GM20000 (cell line): ENCODE results near the gene BTNL8.

Experiments used
- DNase-seq: peaks from one replicate; pipeline ENCODE4 v3.0.0; 2012; ENCODE audit warnings: low spot score
- CTCF ChIP-seq: IDR thresholded peaks from 2 replicates; pipeline ENCODE4 v1.5.1; 2012; ENCODE audit warnings: mild to moderate bottlenecking, control low read depth; ENCODE audit errors: extremely low read depth, missing control alignments

Gene BTNL8, protein sequence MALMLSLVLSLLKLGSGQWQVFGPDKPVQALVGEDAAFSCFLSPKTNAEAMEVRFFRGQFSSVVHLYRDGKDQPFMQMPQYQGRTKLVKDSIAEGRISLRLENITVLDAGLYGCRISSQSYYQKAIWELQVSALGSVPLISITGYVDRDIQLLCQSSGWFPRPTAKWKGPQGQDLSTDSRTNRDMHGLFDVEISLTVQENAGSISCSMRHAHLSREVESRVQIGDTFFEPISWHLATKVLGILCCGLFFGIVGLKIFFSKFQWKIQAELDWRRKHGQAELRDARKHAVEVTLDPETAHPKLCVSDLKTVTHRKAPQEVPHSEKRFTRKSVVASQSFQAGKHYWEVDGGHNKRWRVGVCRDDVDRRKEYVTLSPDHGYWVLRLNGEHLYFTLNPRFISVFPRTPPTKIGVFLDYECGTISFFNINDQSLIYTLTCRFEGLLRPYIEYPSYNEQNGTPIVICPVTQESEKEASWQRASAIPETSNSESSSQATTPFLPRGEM

DNA sequence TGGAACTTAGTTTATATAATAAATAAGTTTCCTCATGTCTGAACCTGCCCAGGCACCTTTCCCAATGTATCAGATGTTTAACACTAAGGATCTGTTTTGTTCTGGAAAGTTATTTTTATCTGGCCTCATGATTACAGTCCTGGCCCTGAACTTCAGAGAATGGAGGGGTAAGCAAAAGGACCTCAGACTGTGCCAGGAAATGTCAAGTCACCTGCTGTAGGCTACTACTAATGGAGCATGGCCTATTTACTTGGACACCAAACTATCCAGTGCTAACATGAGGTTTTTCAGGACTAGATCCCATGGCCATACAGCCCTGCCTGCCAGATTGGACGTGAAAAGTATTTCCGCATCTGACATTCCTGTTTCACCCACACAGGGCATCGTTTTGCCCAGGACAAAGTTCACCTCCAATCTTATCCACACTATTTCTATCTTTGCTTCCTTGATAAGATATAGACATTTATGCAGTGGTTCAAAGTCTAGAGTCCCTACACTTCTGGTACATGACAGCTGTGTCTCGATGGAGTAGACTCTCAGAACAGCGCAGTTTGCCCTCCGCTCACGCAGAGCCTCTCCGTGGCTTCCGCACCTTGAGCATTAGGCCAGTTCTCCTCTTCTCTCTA lies at the start of gene BTNL8:
TSS of gene BTNL8 (plus strand) at position 539 of the 626 bp plus-strand sequence. CDS start 152 bp downstream, outside the sequence.
- TF ChIP-seq CTCF, result no peak
- no peak for DNase-seq

GRCh38 chr5:180849827-180850226 lies 49.1 kb upstream of the BTNL8 start:
- DNase-seq, result no peak
- no peak for TF ChIP-seq CTCF

- no peak for DNase-seq
- TF ChIP-seq CTCF, result no peak
These were observed 48.4 kb upstream of the BTNL8 start for GRCh38 chr5:180850434-180851078.

- DNase-seq, result no peak
- no peak for TF ChIP-seq CTCF
These were observed 46.5 kb upstream of the BTNL8 start for GRCh38 chr5:180852495-180852894.

- DNase-seq, result no peak
- TF ChIP-seq CTCF, result no peak
These were observed 45.7 kb upstream of the BTNL8 start for GRCh38 chr5:180853121-180853847.

GRCh38 chr5:180853848-180854176 lies 45.1 kb upstream of the BTNL8 start:
- DNase-seq, result no peak
- TF ChIP-seq CTCF, result no peak
